Measurements from ENCODE around the gene PTPRG. TPM values are rescaled to one million over a fixed set of nuclear protein-coding genes. Genes with fewer than 3 reads are reported as not detected.

The PTPRG gene
- total and polyA plus RNA-seq, 2 of the 13 experiments (the other 11 are each of a cell fraction or from before 2014, with no cell fraction given) = 8.0 to 25.3 TPM

DNA sequence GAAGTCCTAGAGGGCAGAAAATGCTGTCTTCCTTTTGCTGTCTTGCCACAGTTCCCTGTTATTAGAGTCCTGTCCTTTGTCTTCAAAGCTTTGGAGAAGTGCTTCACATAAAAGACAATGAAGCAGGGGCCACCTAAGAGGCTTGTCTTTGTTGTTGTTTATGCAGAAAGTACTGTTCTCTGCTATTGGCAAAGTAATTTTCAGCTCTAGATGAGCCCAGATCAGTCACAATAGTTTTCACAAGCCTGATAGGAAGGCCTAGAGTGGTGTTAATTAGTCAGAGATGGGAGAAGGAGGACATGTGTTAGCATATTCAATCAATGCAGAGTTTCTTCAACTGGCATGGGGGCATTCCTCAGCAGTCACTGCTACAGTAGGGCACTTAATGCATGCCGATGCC lies 300.0 kb downstream of the PTPRG start:
- TF ChIP-seq ZNF772 (CRISPR knock-in tag; IDR thresholded peaks at IDR 0.05) (no peak), CHD2 (IDR thresholded peaks at IDR 0.05; ENCODE audit: low read depth, low read length) (no peak), ZNF256 (CRISPR knock-in tag; conservative IDR thresholded peaks at IDR 0.05) (no peak), PHF8 (CRISPR knock-in tag; IDR thresholded peaks at IDR 0.05) (no peak), ZNF468 (CRISPR knock-in tag; IDR thresholded peaks at IDR 0.05) (no peak), ZNF674 (CRISPR knock-in tag; IDR thresholded peaks at IDR 0.05; ENCODE audit: low read depth) (no peak), FOXJ3 (CRISPR knock-in tag; IDR thresholded peaks at IDR 0.05; ENCODE audit: borderline replicate concordance) (no peak), ZNF75D (CRISPR knock-in tag; IDR thresholded peaks at IDR 0.05; ENCODE audit: borderline replicate concordance) (no peak), PHF20 (CRISPR knock-in tag; IDR thresholded peaks at IDR 0.05) (no peak), RELA (CRISPR knock-in tag; IDR thresholded peaks at IDR 0.05) (no peak), ZNF773 (CRISPR knock-in tag; IDR thresholded peaks at IDR 0.05; ENCODE audit: borderline replicate concordance) (no peak), SNAI1 (CRISPR knock-in tag; IDR thresholded peaks at IDR 0.05; ENCODE audit: borderline replicate concordance) (no peak), ZNF747 (CRISPR knock-in tag; IDR thresholded peaks at IDR 0.05; ENCODE audit: borderline replicate concordance) (no peak)
- TF ChIP-seq, protein P1, sequence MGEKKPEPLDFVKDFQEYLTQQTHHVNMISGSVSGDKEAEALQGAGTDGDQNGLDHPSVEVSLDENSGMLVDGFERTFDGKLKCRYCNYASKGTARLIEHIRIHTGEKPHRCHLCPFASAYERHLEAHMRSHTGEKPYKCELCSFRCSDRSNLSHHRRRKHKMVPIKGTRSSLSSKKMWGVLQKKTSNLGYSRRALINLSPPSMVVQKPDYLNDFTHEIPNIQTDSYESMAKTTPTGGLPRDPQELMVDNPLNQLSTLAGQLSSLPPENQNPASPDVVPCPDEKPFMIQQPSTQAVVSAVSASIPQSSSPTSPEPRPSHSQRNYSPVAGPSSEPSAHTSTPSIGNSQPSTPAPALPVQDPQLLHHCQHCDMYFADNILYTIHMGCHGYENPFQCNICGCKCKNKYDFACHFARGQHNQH (CRISPR knock-in tag; IDR thresholded peaks at IDR 0.05) = no peak
- TF ChIP-seq, protein P2, sequence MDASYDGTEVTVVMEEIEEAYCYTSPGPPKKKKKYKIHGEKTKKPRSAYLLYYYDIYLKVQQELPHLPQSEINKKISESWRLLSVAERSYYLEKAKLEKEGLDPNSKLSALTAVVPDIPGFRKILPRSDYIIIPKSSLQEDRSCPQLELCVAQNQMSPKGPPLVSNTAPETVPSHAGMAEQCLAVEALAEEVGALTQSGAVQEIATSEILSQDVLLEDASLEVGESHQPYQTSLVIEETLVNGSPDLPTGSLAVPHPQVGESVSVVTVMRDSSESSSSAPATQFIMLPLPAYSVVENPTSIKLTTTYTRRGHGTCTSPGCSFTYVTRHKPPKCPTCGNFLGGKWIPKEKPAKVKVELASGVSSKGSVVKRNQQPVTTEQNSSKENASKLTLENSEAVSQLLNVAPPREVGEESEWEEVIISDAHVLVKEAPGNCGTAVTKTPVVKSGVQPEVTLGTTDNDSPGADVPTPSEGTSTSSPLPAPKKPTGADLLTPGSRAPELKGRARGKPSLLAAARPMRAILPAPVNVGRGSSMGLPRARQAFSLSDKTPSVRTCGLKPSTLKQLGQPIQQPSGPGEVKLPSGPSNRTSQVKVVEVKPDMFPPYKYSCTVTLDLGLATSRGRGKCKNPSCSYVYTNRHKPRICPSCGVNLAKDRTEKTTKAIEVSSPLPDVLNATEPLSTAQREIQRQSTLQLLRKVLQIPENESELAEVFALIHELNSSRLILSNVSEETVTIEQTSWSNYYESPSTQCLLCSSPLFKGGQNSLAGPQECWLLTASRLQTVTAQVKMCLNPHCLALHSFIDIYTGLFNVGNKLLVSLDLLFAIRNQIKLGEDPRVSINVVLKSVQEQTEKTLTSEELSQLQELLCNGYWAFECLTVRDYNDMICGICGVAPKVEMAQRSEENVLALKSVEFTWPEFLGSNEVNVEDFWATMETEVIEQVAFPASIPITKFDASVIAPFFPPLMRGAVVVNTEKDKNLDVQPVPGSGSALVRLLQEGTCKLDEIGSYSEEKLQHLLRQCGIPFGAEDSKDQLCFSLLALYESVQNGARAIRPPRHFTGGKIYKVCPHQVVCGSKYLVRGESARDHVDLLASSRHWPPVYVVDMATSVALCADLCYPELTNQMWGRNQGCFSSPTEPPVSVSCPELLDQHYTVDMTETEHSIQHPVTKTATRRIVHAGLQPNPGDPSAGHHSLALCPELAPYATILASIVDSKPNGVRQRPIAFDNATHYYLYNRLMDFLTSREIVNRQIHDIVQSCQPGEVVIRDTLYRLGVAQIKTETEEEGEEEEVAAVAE (CRISPR knock-in tag; IDR thresholded peaks at IDR 0.05; ENCODE audit: borderline replicate concordance) = no peak
- no peaks in the 10 kb centered on the region for H3K4me1 ChIP-seq (ENCODE audit: insufficient read depth, low read length)
- ATAC-seq (no peak), FAIRE-seq (no peak), DNase-seq (ENCODE audit: low spot score) (no peak)
- H3K36me3 ChIP-seq (replicated peaks in 1 of 2; ENCODE audit: control insufficient read depth in 1 of 2, insufficient read depth in 2 of 2, low read length in 2 of 2) = no peaks in the 10 kb centered on the region; a peak in 1 of 5 replicates
- no peak overlapping the region for H3K27ac ChIP-seq (ENCODE audit: extremely low read length, insufficient read depth, low read length)
- ChIA-PET POLR2A (no interaction called here), CTCF (ENCODE audit: low intra/inter-chr PET ratio, low total read pairs) (no interaction called here)
- H3K9me3 ChIP-seq (ENCODE audit: low read length) = peaks cover 7% of the 10 kb centered on the region; the same call in 1 of the 2 replicates
- no peaks in the 10 kb centered on the region for H4K20me1 ChIP-seq (ENCODE audit: insufficient read depth, low read length)
- H3K79me2 ChIP-seq (ENCODE audit: insufficient read depth, low read length) = no peaks in the 10 kb centered on the region
- no peak overlapping the region for H3K4me3 ChIP-seq (replicated peaks in 1 of 3; ENCODE audit: insufficient read depth in 1 of 3, low read depth in 2 of 3, low read length in 3 of 3)
- intact Hi-C loops (cut with micrococcal nuclease; ENCODE audit: unreplicated experiment) (no loop called here), in situ Hi-C loops (cut with HindIII; ENCODE audit: extremely low pct_ligation_motif_present, low pct_unique_long_range_greater_than_20kb) (loop anchor here (25.0 kb wide), 1 partner anchor 326 kb away; no protein-coding TSS in a partner anchor)
- no peaks in the 10 kb centered on the region for H3K27me3 ChIP-seq (ENCODE audit: control insufficient read depth in 1 of 2, insufficient read depth in 2 of 2, low read length in 2 of 2)
- no TSS peak for BruUV-seq (replicated peaks)
- no peak overlapping the region for H3K4me2 ChIP-seq (ENCODE audit: low read depth, low read length)
- H2AFZ ChIP-seq (ENCODE audit: low read length) = no peak overlapping the region
- WGBS (ENCODE audit: low lambda C conversion rate) = 100% methylated on average over 1 of the region's 1 CpG
- H3K9ac ChIP-seq (ENCODE audit: insufficient read depth, low read depth, low read length) = no peak overlapping the region

Measured in HepG2 (cell line).